MCF 10A (cell line): ENCODE measurements around the gene JMJD7. TPM values are rescaled to one million over a fixed set of nuclear protein-coding genes. Genes with fewer than 3 reads are reported as not detected.
A peak's percentile ranks its signal among the peaks of the same experiment; 100 is the strongest.

Experiments used
- BruUV-seq: library from RNA; stranded (reverse); fragments of 400-500 nt; replicated peaks from 2 replicates; lab custom pipeline; 2021; lab: Mats Ljungman, UMichigan
- CTCF ChIA-PET: fragments of 300-600 bp; sonication (Branson Sonifier 250); formaldehyde crosslinking; extraction: SDS; loops from one replicate; lab custom pipeline; 2021; ENCODE audit warnings: antibody characterized with exemption, inconsistent platforms; lab: Yijun Ruan, JAX
- POLR2A ChIA-PET: fragments of 300-600, 350-650 bp; sonication (Branson Sonifier 250); formaldehyde crosslinking; extraction: SDS; loops from one replicate; lab custom pipeline; 2020; ENCODE audit warnings: antibody characterized with exemption, inconsistent platforms; lab: Yijun Ruan, JAX
- DNase-seq: peaks from one replicate; pipeline ENCODE4 v3.0.0-alpha.2; 2018; ENCODE audit not compliant: unreplicated experiment
- H3K27ac Mint-ChIP-seq: one replicate; pipeline ENCODE4 v1.8.0; 2022; ENCODE audit warnings: mild to moderate bottlenecking, low read depth, mixed read lengths; ENCODE audit not compliant: unreplicated experiment
- H3K27me3 Mint-ChIP-seq: one replicate; pipeline ENCODE4 v1.8.0; 2022; ENCODE audit warnings: mixed read lengths; ENCODE audit not compliant: insufficient read depth, unreplicated experiment
- H3K36me3 Mint-ChIP-seq: one replicate; pipeline ENCODE4 v1.8.0; 2022; ENCODE audit warnings: mild to moderate bottlenecking, moderate library complexity, mixed read lengths; ENCODE audit not compliant: insufficient read depth, unreplicated experiment
- H3K4me1 Mint-ChIP-seq: one replicate; pipeline ENCODE4 v1.8.0; 2022; ENCODE audit warnings: mixed read lengths; ENCODE audit not compliant: insufficient read depth, unreplicated experiment
- H3K4me3 Mint-ChIP-seq: one replicate; pipeline ENCODE4 v1.8.0; 2022; ENCODE audit warnings: mild to moderate bottlenecking, moderate library complexity, mixed read lengths; ENCODE audit not compliant: unreplicated experiment
- H3K9me3 Mint-ChIP-seq: one replicate; pipeline ENCODE4 v1.8.0; 2022; ENCODE audit warnings: mixed read lengths; ENCODE audit not compliant: unreplicated experiment
- CTCF ChIP-seq: fragments of 200-600 bp; IDR thresholded peaks from one replicate; pipeline ENCODE4 v1.8.0; 2022; ENCODE audit warnings: antibody characterized with exemption, mild to moderate bottlenecking; ENCODE audit not compliant: unreplicated experiment
- intact Hi-C: fragments of 100-400 bp; cut with micrococcal nuclease; formaldehyde crosslinking; loops from 2 replicates; pipeline ENCODE4 v1.14.1; 2022
- total RNA-seq: library from RNA; stranded (reverse); gene quantifications from 2 replicates; pipeline ENCODE4 v1.2.3, GENCODE V29; 2022

The JMJD7 gene
- total RNA-seq, 1 experiment from 2014 or later: 9.2 TPM

- Mint-ChIP-seq H3K4me3 (no peak overlapping the region), H3K4me1 (peaks cover 8% of the 10 kb centered on the region), H3K27ac (no peak overlapping the region), H3K36me3 (peaks cover 35% of the 10 kb centered on the region), H3K27me3 (no peaks in the 10 kb centered on the region), H3K9me3 (no peaks in the 10 kb centered on the region)
- intact Hi-C loops: loop anchor here (1.0 kb wide), 4 partner anchors 39 to 254 kb away; no protein-coding TSS in a partner anchor
- POLR2A ChIA-PET: interaction anchor here (0.6 to 15.9 kb wide), 4 partner anchors 11 to 120 kb away, joined by 3 to 486 read pairs (median 4); partner anchors contain the start of gene MAPKBP1
- TF ChIP-seq CTCF: peak; percentile 87
- DNase-seq: peak; percentile 82
- CTCF ChIA-PET: interaction anchor here (0.6 to 6.6 kb wide), 29 partner anchors 10 to 1192 kb away, joined by 3 to 249 read pairs (median 4); partner anchors contain the start of gene MAPKBP1
- no TSS peak for BruUV-seq
Observed at GRCh38 chr15:41811432-41812195, 16.3 kb upstream of the JMJD7 start.

- Mint-ChIP-seq H3K4me1 (no peaks in the 10 kb centered on the region), H3K27me3 (no peaks in the 10 kb centered on the region), H3K27ac (no peak overlapping the region), H3K4me3 (no peak overlapping the region), H3K36me3 (peaks cover 43% of the 10 kb centered on the region), H3K9me3 (no peaks in the 10 kb centered on the region)
- ChIA-PET CTCF (interaction anchor here (0.6 to 6.6 kb wide), 10 partner anchors 9 to 1208 kb away, joined by 3 to 249 read pairs (median 5); partner anchors contain the start of gene MAPKBP1), POLR2A (interaction anchor here (1.0 to 15.9 kb wide), 2 partner anchors 9 to 37 kb away, joined by 4 to 486 read pairs; partner anchors contain the start of gene MAPKBP1)
- intact Hi-C loops: no loop called here
- no TSS peak for BruUV-seq
- no peak for TF ChIP-seq CTCF
- DNase-seq: no peak
Observed at GRCh38 chr15:41812820-41813375, 15.0 kb upstream of the JMJD7 start.

- H3K36me3 Mint-ChIP-seq: peaks cover 47% of the 10 kb centered on the region
- H3K27me3 Mint-ChIP-seq: no peaks in the 10 kb centered on the region
- POLR2A ChIA-PET: interaction anchor here (15.9 kb wide), 1 partner anchor 37 kb away, joined by 486 read pairs; the partner anchor contains the start of gene MAPKBP1
- TF ChIP-seq CTCF: no peak
- BruUV-seq: no TSS peak
- H3K4me3 Mint-ChIP-seq: no peak overlapping the region
- CTCF ChIA-PET: interaction anchor here (0.6 to 6.6 kb wide), 4 partner anchors 9 to 91 kb away, joined by 5 to 249 read pairs (median 24); partner anchors contain the start of gene MAPKBP1
- H3K27ac Mint-ChIP-seq: no peak overlapping the region
- H3K9me3 Mint-ChIP-seq: no peaks in the 10 kb centered on the region
- no peak for DNase-seq
- H3K4me1 Mint-ChIP-seq: no peaks in the 10 kb centered on the region
- intact Hi-C loops: no loop called here
Observed at GRCh38 chr15:41813426-41813825, 14.5 kb upstream of the JMJD7 start.

- H3K9me3 Mint-ChIP-seq: no peaks in the 10 kb centered on the region
Observed at GRCh38 chr15:41814534-41814933, 13.4 kb upstream of the JMJD7 start.

More at GRCh38 chr15:41814534-41814933, 13.4 kb upstream of the JMJD7 start:
- H3K27ac Mint-ChIP-seq: no peak overlapping the region
- DNase-seq: no peak
- ChIA-PET POLR2A (interaction anchor here (15.9 kb wide), 1 partner anchor 39 kb away, joined by 486 read pairs; the partner anchor contains the start of gene MAPKBP1), CTCF (interaction anchor here (1.3 to 6.6 kb wide), 2 partner anchors 39 to 41 kb away, joined by 4 to 249 read pairs; partner anchors contain the start of gene MAPKBP1)
- no peaks in the 10 kb centered on the region for H3K27me3 Mint-ChIP-seq
- no peak overlapping the region for H3K4me3 Mint-ChIP-seq
- no TSS peak for BruUV-seq
- intact Hi-C loops: no loop called here
- H3K36me3 Mint-ChIP-seq: peaks cover 58% of the 10 kb centered on the region
- no peak for TF ChIP-seq CTCF
- no peaks in the 10 kb centered on the region for H3K4me1 Mint-ChIP-seq
